H1 (cell line): Measurements from ENCODE around the gene SP5. TPM values are rescaled to one million over a fixed set of nuclear protein-coding genes. Genes with fewer than 3 reads are reported as not detected.

Experiments
- CTCF ChIA-PET: fragments of 300-600 bp; sonication (Branson Sonifier 250); formaldehyde crosslinking; loops from one replicate; lab custom pipeline; 2021; ENCODE audit not compliant: partially characterized antibody; lab: Charles Lee
- POLR2A ChIA-PET: fragments of 300-600 bp; sonication (Branson Sonifier 250); formaldehyde crosslinking; loops from one replicate; lab custom pipeline; 2021; ENCODE audit warnings: inconsistent platforms; ENCODE audit not compliant: partially characterized antibody; lab: Charles Lee
- DNase-seq, 2 experiments: peaks; one replicate each; pipeline versions ENCODE4 v3.0.0 to v3.0.0-alpha.2; 2010 to 2022; ENCODE audit warnings: low spot score in 2 of 2, low read depth in 1 of 2, mixed read lengths in 1 of 2
- FAIRE-seq: peaks from 2 replicates; lab custom pipeline; 2011; peaks lifted over from hg19 to GRCh38; lab: Jason Lieb, UNC
- H2AFZ ChIP-seq: 2 replicates; pipeline ENCODE4 v1.8.1; 2012; ENCODE audit warnings: low read length, inconsistent platforms
- H2AK5ac ChIP-seq: 2 replicates; pipeline ENCODE4 v1.6.1; 2013; ENCODE audit warnings: low read depth, low read length
- H2BK120ac ChIP-seq: replicated peaks from 2 replicates; pipeline ENCODE3; 2013; ENCODE audit warnings: low read depth, low read length, inconsistent platforms
- H2BK12ac ChIP-seq: 2 replicates; pipeline ENCODE4 v1.6.1; 2013; ENCODE audit warnings: low read depth, low read length
- H2BK15ac ChIP-seq: 2 replicates; pipeline ENCODE4 v1.6.1; 2013; ENCODE audit warnings: low read length
- H2BK20ac ChIP-seq: 2 replicates; pipeline ENCODE4 v1.6.1; 2013; ENCODE audit warnings: low read length
- H2BK5ac ChIP-seq: 2 replicates; pipeline ENCODE4 v1.6.1; 2013; ENCODE audit warnings: low read depth, low read length
- H3K14ac ChIP-seq: 2 replicates; pipeline ENCODE4 v1.6.1; 2013; ENCODE audit warnings: inconsistent platforms; ENCODE audit not compliant: insufficient read length
- H3K18ac ChIP-seq: 2 replicates; pipeline ENCODE4 v1.6.1; 2013; ENCODE audit warnings: low read length; ENCODE audit errors: extremely low read depth
- H3K23ac ChIP-seq: 2 replicates; pipeline ENCODE4 v1.6.1; 2013; ENCODE audit warnings: inconsistent platforms; ENCODE audit not compliant: insufficient read length
- H3K23me2 ChIP-seq: 2 replicates; pipeline ENCODE4 v1.6.1; 2013; ENCODE audit warnings: low read depth, low read length
- H3K27ac ChIP-seq: 2 replicates; pipeline ENCODE4 v1.6.1; 2011; ENCODE audit warnings: low read depth, low read length, inconsistent platforms
- H3K27me3 ChIP-seq, 4 experiments: replicated peaks in 1 of 4; 1 replicate in 1 of 4; 2 replicates in 3 of 4; pipeline versions ENCODE4 v1.6.1 to v1.8.1; 2011 to 2013; ENCODE audit warnings: low read length in 3 of 4, mild to moderate bottlenecking in 3 of 4, inconsistent platforms in 2 of 4, mixed read lengths in 2 of 4, moderate library complexity in 1 of 4; ENCODE audit not compliant: control insufficient read depth in 3 of 4, insufficient read depth in 3 of 4; ENCODE audit errors: extremely low read depth in 1 of 4
- H3K36me3 ChIP-seq, 4 experiments: 2 replicates each; pipeline versions ENCODE4 v1.6.1 to v1.8.1; 2011 to 2013; ENCODE audit warnings: mild to moderate bottlenecking in 4 of 4, low read length in 3 of 4, moderate library complexity in 2 of 4, control low read depth in 1 of 4, inconsistent platforms in 1 of 4; ENCODE audit not compliant: insufficient read depth in 4 of 4, control insufficient read depth in 2 of 4
- H3K4ac ChIP-seq: replicated peaks from 2 replicates; pipeline ENCODE3; 2013; ENCODE audit warnings: low read length, low read depth, mixed read lengths, inconsistent platforms; ENCODE audit not compliant: insufficient read length
- H3K4me1 ChIP-seq, 4 experiments: replicated peaks in 1 of 4; 1 replicate in 1 of 4; 2 replicates in 3 of 4; pipeline versions ENCODE4 v1.6.1 to v1.8.1; 2011 to 2013; ENCODE audit warnings: low read length in 3 of 4, inconsistent platforms in 2 of 4, mixed read lengths in 1 of 4; ENCODE audit not compliant: insufficient read depth in 4 of 4, control insufficient read depth in 3 of 4
- H3K4me2 ChIP-seq, 2 experiments: 2 replicates each; pipeline versions ENCODE4 v1.6.1 to v1.8.1; 2011 to 2013; ENCODE audit warnings: low read depth in 2 of 2, low read length in 2 of 2, control low read depth in 1 of 2, inconsistent platforms in 1 of 2, mild to moderate bottlenecking in 1 of 2; ENCODE audit not compliant: insufficient read depth in 1 of 2
- H3K4me3 ChIP-seq, 4 experiments: fragments of 200-600, 300-600 bp in 1 of 4; sonication (generic), shearing (Covaris generic), sonication (Bioruptor Twin) in 1 of 4; 2 replicates each; pipeline versions ENCODE4 v1.5.1 to v1.8.1; 2011 to 2016; ENCODE audit warnings: low read length in 4 of 4, low read depth in 3 of 4, control low read depth in 2 of 4, inconsistent platforms in 2 of 4, mild to moderate bottlenecking in 2 of 4, mixed read lengths in 1 of 4, moderate library complexity in 1 of 4; ENCODE audit not compliant: insufficient read depth in 2 of 4; ENCODE audit errors: extremely low read depth in 1 of 4
- H3K56ac ChIP-seq: replicated peaks from 2 replicates; pipeline ENCODE3; 2013; ENCODE audit warnings: low read depth, mild to moderate bottlenecking, mixed read lengths, low read length, inconsistent platforms; ENCODE audit not compliant: insufficient read length
- H3K79me1 ChIP-seq: 2 replicates; pipeline ENCODE4 v1.6.1; 2013; ENCODE audit warnings: low read depth, low read length, control low read depth
- H3K79me2 ChIP-seq, 2 experiments: 2 replicates each; pipeline versions ENCODE4 v1.6.1 to v1.8.1; 2012 to 2013; ENCODE audit warnings: low read length in 2 of 2, mild to moderate bottlenecking in 2 of 2, inconsistent platforms in 1 of 2; ENCODE audit not compliant: insufficient read depth in 2 of 2, control insufficient read depth in 1 of 2
- H3K9ac ChIP-seq, 4 experiments: replicated peaks in 1 of 4; 1 replicate in 1 of 4; 2 replicates in 3 of 4; pipeline versions ENCODE4 v1.6.1 to v1.8.1; 2011 to 2013; ENCODE audit warnings: low read depth in 3 of 4, low read length in 3 of 4, control low read depth in 2 of 4, mild to moderate bottlenecking in 2 of 4, moderate library complexity in 2 of 4, inconsistent platforms in 1 of 4; ENCODE audit errors: extremely low read depth in 1 of 4
- H3K9me3 ChIP-seq, 2 experiments: 2 replicates each; pipeline versions ENCODE4 v1.6.1 to v1.8.1; 2012 to 2013; ENCODE audit warnings: mild to moderate bottlenecking in 2 of 2, moderate library complexity in 2 of 2, control low read depth in 1 of 2, inconsistent platforms in 1 of 2, low read depth in 1 of 2, low read length in 1 of 2, mixed read lengths in 1 of 2; ENCODE audit not compliant: insufficient read depth in 2 of 2
- H4K20me1 ChIP-seq, 2 experiments: replicated peaks in 1 of 2; 2 replicates each; pipeline versions ENCODE3 to v1.8.1; 2011 to 2013; ENCODE audit warnings: inconsistent platforms in 2 of 2, low read length in 2 of 2, mild to moderate bottlenecking in 1 of 2; ENCODE audit not compliant: insufficient read depth in 2 of 2, control insufficient read depth in 1 of 2
- H4K5ac ChIP-seq: 2 replicates; pipeline ENCODE4 v1.6.1; 2013; ENCODE audit warnings: low read length, low read depth, mixed read lengths, inconsistent platforms; ENCODE audit not compliant: insufficient read length
- H4K8ac ChIP-seq: 2 replicates; pipeline ENCODE4 v1.8.0; 2013; ENCODE audit warnings: mild to moderate bottlenecking, moderate library complexity, low read length, inconsistent platforms; ENCODE audit not compliant: insufficient read depth; ENCODE audit errors: extremely low read depth
- H4K91ac ChIP-seq: replicated peaks from 2 replicates; pipeline ENCODE3; 2013; ENCODE audit warnings: low read length, mixed read lengths, inconsistent platforms; ENCODE audit not compliant: insufficient read length
- BRCA1 ChIP-seq: IDR thresholded peaks from 2 replicates; pipeline ENCODE4 v1.6.1; 2012; ENCODE audit warnings: low read depth, low read length, improper control_type of control experiment
- CREB1 ChIP-seq: IDR thresholded peaks from 2 replicates; pipeline ENCODE4 v1.6.1; 2012; ENCODE audit warnings: inconsistent platforms
- CTBP2 ChIP-seq: IDR thresholded peaks from 2 replicates; pipeline ENCODE4 v1.7.0; 2011; ENCODE audit warnings: borderline replicate concordance, mild to moderate bottlenecking, moderate library complexity, mixed read lengths, low read length; ENCODE audit not compliant: insufficient read depth, insufficient read length
- FOSL1 ChIP-seq: IDR thresholded peaks from 2 replicates; pipeline ENCODE4 v1.6.1; 2011; ENCODE audit warnings: mild to moderate bottlenecking, low read depth, low read length, moderate library complexity; ENCODE audit not compliant: insufficient read depth
- GTF2F1 ChIP-seq: IDR thresholded peaks from 2 replicates; pipeline ENCODE4 v1.6.1; 2012; ENCODE audit warnings: low read depth, low read length, improper control_type of control experiment, borderline replicate concordance
- KDM5A ChIP-seq: fragments of 200-600 bp; IDR thresholded peaks from 2 replicates; pipeline ENCODE4 v1.7.1; 2012; ENCODE audit warnings: mild to moderate bottlenecking, low read length, inconsistent platforms, mixed read lengths
- POLR2A ChIP-seq, 2 experiments: IDR thresholded peaks; 1 replicate in 1 of 2; 2 replicates in 1 of 2; pipeline ENCODE4 v1.6.1; 2011; ENCODE audit warnings: low read depth in 2 of 2, low read length in 2 of 2, mild to moderate bottlenecking in 2 of 2; ENCODE audit errors: control extremely low read depth in 1 of 2
- RBBP5 ChIP-seq: IDR thresholded peaks from 2 replicates; pipeline ENCODE4 v1.7.1; 2012; ENCODE audit warnings: low read depth, mild to moderate bottlenecking, inconsistent platforms, low read length, moderate library complexity, borderline replicate concordance
- RFX5 ChIP-seq: IDR thresholded peaks from 2 replicates; pipeline ENCODE4 v1.6.1; 2011; ENCODE audit warnings: low read depth, low read length, improper control_type of control experiment, borderline replicate concordance
- SIX5 ChIP-seq: IDR thresholded peaks from 2 replicates; pipeline ENCODE4 v1.6.1; 2011; ENCODE audit warnings: mild to moderate bottlenecking, low read depth, low read length
- SP4 ChIP-seq: IDR thresholded peaks from 2 replicates; pipeline ENCODE4 v1.6.1; 2012; ENCODE audit warnings: low read length, inconsistent platforms
- TAF7 ChIP-seq: optimal IDR thresholded peaks from 2 replicates; pipeline ENCODE3; 2011; ENCODE audit warnings: low read depth, mild to moderate bottlenecking, inconsistent platforms, low read length, moderate library complexity, borderline replicate concordance
- TCF12 ChIP-seq: IDR thresholded peaks from 2 replicates; pipeline ENCODE4 v1.6.1; 2011; ENCODE audit warnings: low read depth, mild to moderate bottlenecking, low read length
- WGBS, 2 experiments: shearing (Covaris generic) in 1 of 2; methylation state at CpG; one replicate each; pipeline versions ENCODE4 v1.1.6 to v1.1.7; 2013 to 2015; ENCODE audit warnings: low lambda C conversion rate in 2 of 2, mixed read lengths in 2 of 2, inconsistent platforms in 1 of 2, low coverage in 1 of 2, missing lambda C conversion rate in 1 of 2; ENCODE audit not compliant: insufficient replicate concordance in 2 of 2, insufficient coverage in 1 of 2, insufficient read length in 1 of 2; ENCODE audit errors: extremely low coverage in 1 of 2, missing lambda C conversion rate in 1 of 2; 5-methylcytosine and 5-hydroxymethylcytosine counted together
- polyA plus RNA-seq, 7 experiments: library from polyadenylated mRNA; depleted of rRNA in 3 of 7; stranded (reverse) in 5 of 7; unstranded in 2 of 7; fragments of >200 nt in 5 of 7; fragments of 200-250 nt in 2 of 7; gene quantifications; 1 replicate in 5 of 7; 2 replicates in 1 of 7; 4 replicates in 1 of 7; pipeline versions ENCODE4 v1.2.1 to v1.2.3, GENCODE V29; 2011 to 2013; ENCODE audit warnings: missing spikeins in 2 of 7, mixed read lengths in 2 of 7
- total RNA-seq: library from RNA; stranded (reverse); fragmentation: NEBNext Ultra II Directional; extraction: Animal tissue kit (Norgen Biotek cat#: 25700); gene quantifications from 2 replicates; pipeline ENCODE4 v1.2.1, GENCODE V29; 2021
- TF ChIP-seq, protein P1 (sequence below): IDR thresholded peaks from 2 replicates; pipeline ENCODE4 v1.6.1; 2012; ENCODE audit warnings: inconsistent platforms

Gene SP5
- total and polyA plus RNA-seq, 2 of the 8 experiments (the other 6 are each of a cell fraction or from before 2014, with no cell fraction given) = 0.17 TPM; not detected in 1

DNA sequence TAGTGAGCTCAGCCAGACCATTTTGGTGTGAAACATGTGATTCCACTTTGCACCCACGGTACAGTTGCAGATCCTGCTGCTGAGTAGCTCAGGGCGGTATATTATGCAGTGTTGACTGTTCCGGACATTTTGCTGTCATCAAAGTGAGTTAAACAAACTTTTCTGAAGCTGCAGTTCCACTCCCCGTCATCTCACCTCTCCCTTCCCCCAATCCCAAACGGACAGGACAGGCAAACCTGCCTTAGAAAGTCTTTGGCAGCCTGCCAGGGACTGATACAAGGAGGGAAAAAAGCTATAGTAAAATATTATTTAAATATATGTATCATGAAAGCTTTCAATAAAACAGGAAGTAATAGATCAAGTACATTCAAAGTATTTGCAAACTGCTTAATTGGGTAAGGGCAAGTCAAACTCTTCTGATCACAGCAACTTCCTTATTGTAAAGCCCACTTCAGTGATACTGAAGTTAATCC, 35.5 kb upstream of the SP5 start:
- Histone ChIP-seq H3K56ac (no peak overlapping the region), H2BK12ac (peak overlapping the region; percentile 45), H3K4me2 (peak overlapping the region; percentile 50 to 61), H4K91ac (no peak overlapping the region), H3K14ac (no peak overlapping the region), H3K79me1 (no peaks in the 10 kb centered on the region), H3K27me3 (no peaks in the 10 kb centered on the region), H3K18ac (no peak overlapping the region), H3K79me2 (no peaks in the 10 kb centered on the region), H3K4ac (peak overlapping the region; percentile 6), H3K9me3 (no peaks in the 10 kb centered on the region), H2BK5ac (peak overlapping the region; percentile 37; the same call in 1 of the 2 replicates), H3K4me3 (peak overlapping the region in 1 of 4 experiments; percentile 35; a peak in 1 of 8 replicates), H2BK20ac (peak overlapping the region; percentile 83; the same call in 1 of the 2 replicates), H4K20me1 (no peaks in the 10 kb centered on the region), H2AK5ac (no peak overlapping the region), H2BK120ac (no peak overlapping the region), H2AFZ (no peak overlapping the region), H3K9ac (0 out of 7 replicates have a peak overlapping the region, but pooled peaks of 1 of the 4 experiments have one; percentile 24), H4K8ac (no peak overlapping the region), H3K36me3 (no peaks in the 10 kb centered on the region), H3K4me1 (peaks cover 0 to 9% (median 5%) of the 10 kb centered on the region in 4 experiments; a peak in 4 of 7 replicates), H2BK15ac (no peak overlapping the region), H3K23ac (no peak overlapping the region), H4K5ac (peak overlapping the region; percentile 53), H3K23me2 (no peaks in the 10 kb centered on the region), H3K27ac (no peak overlapping the region)
- FAIRE-seq (no peak), DNase-seq (no peak)
- CTCF ChIA-PET = interaction anchor here (0.6 to 2.0 kb wide), 15 partner anchors 24 to 342 kb away, joined by 3 to 14 read pairs (median 3); partner anchors contain the start of genes GAD1 and SP5
- 42% methylated on average over 5 of the region's 5 CpGs; no CpG with 5 or more reads in 1 of the 2 experiments for WGBS, 2 experiments
- POLR2A ChIA-PET = interaction anchor here (0.6 to 0.7 kb wide), 2 partner anchors 25 to 1707 kb away, joined by 3 read pairs; no protein-coding TSS in a partner anchor
- no peak for TF ChIP-seq TCF12
- TF ChIP-seq CTBP2 = no peak
- TF ChIP-seq, protein P1, sequence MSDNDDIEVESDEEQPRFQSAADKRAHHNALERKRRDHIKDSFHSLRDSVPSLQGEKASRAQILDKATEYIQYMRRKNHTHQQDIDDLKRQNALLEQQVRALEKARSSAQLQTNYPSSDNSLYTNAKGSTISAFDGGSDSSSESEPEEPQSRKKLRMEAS = no peak
- no peak for TF ChIP-seq CREB1
- TF ChIP-seq SIX5 = no peak
- TF ChIP-seq GTF2F1 = no peak
- TF ChIP-seq SP4 = no peak
- TF ChIP-seq KDM5A = no peak
- no peak for TF ChIP-seq POLR2A (IDR thresholded peaks at IDR 0.05; ENCODE audit: control extremely low read depth in 1 of 2, low read depth in 2 of 2, low read length in 2 of 2)
- no peak for TF ChIP-seq BRCA1
- TF ChIP-seq RFX5 = no peak
- no peak for TF ChIP-seq FOSL1
- no peak for TF ChIP-seq RBBP5
- TF ChIP-seq TAF7 = no peak
